Fibroblast of gingiva (primary cell): ENCODE measurements around the gene SEZ6.

ENCODE experiments used
- DNase-seq: peaks from one replicate; pipeline ENCODE4 v3.0.0-alpha.2; 2011; ENCODE audit warnings: low read depth

The SEZ6 gene

DNA sequence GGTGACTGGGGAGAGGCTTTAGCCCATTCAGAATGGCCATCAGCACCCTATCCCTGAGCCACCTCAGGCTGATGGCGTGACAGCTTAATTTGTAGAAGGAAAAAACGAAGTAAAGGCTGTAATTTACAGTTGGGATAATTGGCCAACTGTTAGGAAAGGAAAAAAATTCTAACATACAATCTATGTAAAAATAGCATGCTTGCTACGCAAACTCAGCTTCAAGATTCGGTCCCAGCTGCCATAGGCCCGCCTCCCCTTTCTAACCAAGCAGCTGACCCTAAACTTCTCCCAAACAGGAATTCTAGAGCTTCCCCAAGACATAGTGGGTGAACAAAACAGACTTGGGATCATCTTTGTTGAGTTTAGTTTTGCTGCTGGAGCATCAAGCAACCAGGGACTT, 4.9 kb downstream of the SEZ6 start:
- no peak for DNase-seq

GRCh38 chr17:28999206-28999605, 6.6 kb downstream of the SEZ6 start:
- DNase-seq = no peak

- DNase-seq = no peak
Observed at GRCh38 chr17:28997806-28998205, 8.0 kb downstream of the SEZ6 start.

DNA sequence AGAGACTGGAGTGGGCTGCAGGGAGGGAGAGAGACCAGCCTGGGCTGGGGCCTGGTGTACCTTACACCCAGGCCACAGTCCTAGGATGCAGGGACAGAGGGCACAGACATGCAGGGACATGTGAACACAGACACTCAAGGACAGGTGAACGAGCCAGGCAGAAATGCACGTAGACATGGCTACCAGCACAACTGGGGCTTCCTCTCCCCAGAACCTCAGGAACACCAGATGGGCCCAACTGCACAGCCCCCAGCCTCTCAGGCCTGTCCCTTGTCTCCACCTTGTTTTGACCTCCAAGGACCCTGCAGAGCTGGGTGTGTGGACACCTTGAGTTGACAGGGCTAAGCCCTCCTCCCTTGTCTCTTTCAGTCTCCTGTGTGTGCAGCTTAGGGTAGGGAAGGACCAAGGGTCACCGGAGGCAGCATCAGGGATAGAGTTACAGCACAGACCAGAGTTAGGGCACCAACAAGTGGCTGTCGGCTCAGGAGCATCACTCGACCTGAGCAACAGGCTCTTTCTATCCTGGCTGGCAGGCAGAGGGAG, 9.2 kb downstream of the SEZ6 start:
- DNase-seq = no peak

GRCh38 chr17:28993645-28994426, 12.0 kb downstream of the SEZ6 start:
- no peak for DNase-seq

DNA sequence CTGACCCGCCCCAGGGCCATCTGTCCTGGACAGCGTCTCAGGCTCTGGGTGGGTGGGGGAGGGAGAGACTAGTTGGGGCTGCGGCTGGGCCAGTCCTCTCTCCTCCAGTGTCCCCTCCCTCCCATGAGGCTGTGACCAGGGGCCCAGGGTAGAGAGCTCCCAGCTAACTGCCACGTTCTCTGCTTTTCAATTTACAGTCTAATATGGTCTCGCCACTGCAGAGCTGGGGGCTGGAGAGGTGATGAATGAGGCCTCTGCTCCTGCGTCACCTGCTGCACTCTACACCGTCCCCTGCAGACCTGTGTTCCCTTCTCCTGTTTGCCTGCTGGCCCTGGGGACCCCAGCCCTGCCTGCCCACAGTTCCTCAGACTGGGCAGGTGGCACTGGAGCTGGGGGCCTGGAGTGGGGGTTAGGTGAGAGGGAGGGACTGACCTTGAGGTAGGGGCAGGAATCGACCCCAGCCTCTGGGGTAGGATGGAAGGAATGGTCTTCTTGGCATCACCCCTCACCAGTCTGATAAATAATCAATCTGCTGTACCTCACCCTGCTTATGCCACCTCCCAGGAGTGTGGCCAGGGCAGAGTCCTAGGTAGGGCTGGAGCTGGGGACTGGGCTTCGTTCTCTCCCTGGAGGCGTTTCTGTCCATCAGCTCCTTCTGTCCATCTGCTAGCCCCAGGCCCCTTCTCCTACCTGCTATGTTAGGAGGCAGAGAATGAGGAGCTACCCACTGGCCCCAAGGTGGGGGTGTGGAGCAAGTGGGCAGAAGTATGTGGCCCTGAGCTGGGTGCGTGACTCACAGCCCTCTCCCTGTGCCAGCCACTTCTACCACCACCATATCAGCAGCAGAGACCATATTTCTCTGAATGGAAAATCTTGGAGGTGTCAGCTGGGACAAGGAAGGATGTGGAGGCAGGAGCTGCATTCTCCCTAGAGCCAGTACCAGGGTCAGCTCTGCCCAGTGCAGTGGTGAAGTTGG, 12.9 kb downstream of the SEZ6 start:
- DNase-seq = no peak

GRCh38 chr17:28992185-28992584, 13.6 kb downstream of the SEZ6 start:
- DNase-seq = no peak

GRCh38 chr17:28991779-28992178, 14.1 kb downstream of the SEZ6 start:
- no peak for DNase-seq

- DNase-seq = no peak
Observed at GRCh38 chr17:28989028-28989427, 16.8 kb downstream of the SEZ6 start.

GRCh38 chr17:28988475-28988874, 17.4 kb downstream of the SEZ6 start:
- no peak for DNase-seq

GRCh38 chr17:28986714-28987655, 18.8 kb downstream of the SEZ6 start:
- DNase-seq = no peak

- no peak for DNase-seq
Observed at GRCh38 chr17:28985950-28986713, 19.7 kb downstream of the SEZ6 start.

DNA sequence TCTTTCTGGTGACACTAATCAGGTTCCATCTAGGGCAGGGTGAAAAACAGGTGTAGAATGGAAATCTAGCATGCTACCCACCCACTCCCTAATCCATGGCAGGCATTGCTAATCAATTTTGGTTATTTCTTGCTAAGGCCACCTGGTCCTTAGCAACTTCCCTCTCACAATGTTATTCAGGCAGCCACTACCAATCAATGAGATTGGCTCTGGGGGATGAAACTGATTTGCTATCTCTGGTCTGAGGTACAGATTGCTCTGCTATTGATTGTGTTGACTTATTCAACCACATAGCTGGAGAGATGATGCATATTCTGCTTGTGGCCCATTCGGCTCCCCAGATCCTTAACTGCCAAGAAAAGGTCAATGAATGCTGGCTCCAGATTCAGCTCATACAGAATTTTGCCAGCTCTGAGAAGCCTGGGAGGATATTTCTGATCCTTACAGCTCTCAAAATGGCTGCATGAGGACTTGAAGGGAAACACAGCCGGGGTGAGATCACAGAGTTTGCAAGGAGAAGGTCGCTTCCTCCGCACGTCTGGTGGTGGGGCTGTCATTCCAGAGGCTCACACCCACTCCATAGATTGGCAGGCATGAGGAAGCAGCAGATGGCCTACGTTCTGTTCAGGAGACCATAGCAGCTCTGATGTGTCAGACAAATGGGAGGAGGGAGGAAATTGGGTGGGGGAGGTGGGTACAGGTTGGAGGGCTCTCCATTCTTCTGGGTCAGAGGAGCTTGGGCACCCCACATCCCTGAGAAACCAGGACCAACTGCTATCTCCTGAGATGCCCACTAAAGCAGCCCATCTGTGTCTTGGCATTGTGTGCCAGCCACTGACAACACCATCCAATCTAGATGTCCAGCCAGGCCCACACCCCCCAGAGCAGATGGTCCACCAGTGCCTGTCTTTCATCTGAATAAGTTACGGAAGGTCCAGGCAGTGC, 22.3 kb downstream of the SEZ6 start:
- DNase-seq = no peak

DNA sequence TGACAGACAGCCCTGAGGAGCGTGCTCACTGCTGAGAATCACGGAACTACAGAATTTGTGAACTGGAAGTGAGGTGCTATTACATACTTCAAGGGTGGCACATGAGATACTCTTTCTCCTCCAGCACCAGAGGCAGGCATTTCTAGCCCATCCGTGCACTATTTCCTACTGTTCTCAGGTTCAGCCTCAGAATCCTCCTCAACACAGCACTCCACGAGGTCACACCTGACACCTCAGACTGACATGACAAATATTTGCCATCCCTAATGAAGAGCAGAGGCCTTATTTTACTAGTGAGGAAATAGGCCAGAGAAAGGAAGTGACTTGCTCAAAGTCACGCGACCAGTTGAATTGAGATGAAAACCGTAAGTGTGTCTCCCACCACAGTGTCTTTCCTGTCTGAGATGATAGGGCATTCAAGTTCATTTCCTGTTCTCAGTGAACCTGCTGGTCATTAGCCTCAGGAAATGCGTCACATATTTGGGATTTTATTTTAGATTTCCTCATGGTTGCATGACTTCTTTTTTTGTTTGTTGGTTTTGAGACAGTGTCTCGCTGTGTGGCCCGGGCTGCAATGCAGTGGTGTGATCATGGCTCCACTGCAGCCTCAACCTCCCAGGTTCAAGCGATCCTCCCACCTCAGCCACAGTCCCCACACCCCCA, 23.6 kb downstream of the SEZ6 start:
- no peak for DNase-seq

DNA sequence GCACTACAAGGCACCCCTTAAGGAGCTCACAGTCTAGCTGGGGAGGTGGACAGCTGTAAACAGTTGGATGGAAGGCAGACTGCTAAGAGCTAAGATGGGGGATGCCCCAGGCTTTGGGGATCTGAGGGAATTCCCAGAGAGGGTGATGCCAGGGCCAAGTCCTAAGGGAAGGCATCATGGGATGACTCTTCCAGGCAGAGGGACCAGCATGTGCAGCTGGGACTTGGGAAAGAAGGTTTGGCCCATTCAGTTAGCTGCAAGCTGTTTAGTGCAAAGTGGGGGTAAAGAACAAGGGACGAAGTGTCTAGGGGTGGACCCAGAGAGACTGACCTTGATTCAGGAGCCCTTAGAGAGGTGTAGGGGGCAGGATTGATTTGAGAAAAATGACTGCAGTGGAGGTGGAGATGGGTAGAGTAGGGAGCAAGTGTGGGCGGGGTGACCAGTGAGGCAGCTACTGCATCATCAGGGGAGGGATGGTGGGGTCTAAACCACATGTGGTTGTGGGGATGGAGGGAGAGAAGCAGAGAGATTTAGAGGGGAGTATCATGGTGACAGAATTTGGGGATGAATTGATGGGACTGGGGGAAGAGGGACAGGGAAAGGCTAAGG, 27.4 kb downstream of the SEZ6 start:
- no peak for DNase-seq

GRCh38 chr17:28977659-28978355, 28.0 kb downstream of the SEZ6 start:
- DNase-seq = no peak

DNA sequence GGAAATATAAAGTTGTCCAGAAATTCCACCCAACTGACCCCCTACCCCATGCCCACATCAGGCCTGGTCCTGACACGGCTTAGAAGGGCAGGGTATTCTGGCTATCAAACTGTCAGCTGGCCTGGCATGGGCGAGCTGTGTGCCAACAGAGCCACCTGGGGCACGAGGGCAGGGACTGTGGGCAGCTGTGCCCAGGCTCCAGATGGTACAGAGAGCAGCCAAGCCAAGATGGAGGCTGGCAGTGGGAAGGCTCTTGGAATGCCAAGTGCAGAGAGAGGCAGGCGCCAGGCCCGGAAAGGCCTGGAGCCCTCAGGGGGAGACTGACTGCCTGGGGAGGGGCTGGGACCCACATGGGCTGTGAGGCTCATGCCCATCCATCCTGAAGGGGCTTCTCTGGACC, 30.2 kb downstream of the SEZ6 start:
- no peak for DNase-seq

DNA sequence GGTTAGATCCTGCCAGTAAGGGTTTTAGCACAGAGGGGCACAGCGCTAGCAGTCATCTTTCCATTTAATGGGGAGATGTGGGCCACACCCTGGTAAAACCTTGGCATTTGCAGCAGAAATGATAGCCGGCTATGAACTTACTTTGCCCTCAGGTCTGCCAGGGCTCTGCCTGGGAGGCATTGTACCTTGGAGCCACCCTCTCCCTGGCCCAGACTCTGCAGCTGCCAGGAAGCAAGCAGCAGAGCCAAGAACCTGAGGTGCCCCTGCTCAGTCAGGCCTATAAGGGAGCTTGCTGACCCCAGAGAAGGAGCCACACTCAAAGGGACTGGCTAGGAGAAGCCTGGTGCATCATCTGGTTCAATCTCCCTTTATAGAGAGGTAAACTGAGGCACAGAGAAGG, 30.8 kb downstream of the SEZ6 start:
- no peak for DNase-seq
